IMR-90 (cell line): ENCODE results near the gene POMGNT1.
"Not testable (repeated sequence)": the region's sequence is repeated elsewhere in the genome, so short reads cannot be mapped to it uniquely, and the experiment has no call there.

Experiments used
- CTCF ChIP-seq: conservative IDR thresholded peaks from 2 replicates; pipeline ENCODE4 v1.5.1; 2012; ENCODE audit warnings: mild to moderate bottlenecking, low read depth, low read length, improper control_type of control experiment
- ELK1 ChIP-seq: fragments of 150-350 bp; IDR thresholded peaks from 2 replicates; pipeline ENCODE4 v1.6.1; 2016; ENCODE audit warnings: low read depth, mild to moderate bottlenecking, low read length, moderate library complexity, borderline replicate concordance
- MAFK ChIP-seq: IDR thresholded peaks from 2 replicates; pipeline ENCODE4 v1.6.1; 2012; ENCODE audit warnings: low read depth, low read length, improper control_type of control experiment
- MXI1 ChIP-seq: IDR thresholded peaks from 2 replicates; pipeline ENCODE4 v1.6.1; 2012; ENCODE audit warnings: low read depth, mild to moderate bottlenecking, low read length, moderate library complexity, borderline replicate concordance
- RAD21 ChIP-seq: IDR thresholded peaks from 2 replicates; pipeline ENCODE4 v1.6.1; 2012; ENCODE audit warnings: low read length, improper control_type of control experiment

DNA sequence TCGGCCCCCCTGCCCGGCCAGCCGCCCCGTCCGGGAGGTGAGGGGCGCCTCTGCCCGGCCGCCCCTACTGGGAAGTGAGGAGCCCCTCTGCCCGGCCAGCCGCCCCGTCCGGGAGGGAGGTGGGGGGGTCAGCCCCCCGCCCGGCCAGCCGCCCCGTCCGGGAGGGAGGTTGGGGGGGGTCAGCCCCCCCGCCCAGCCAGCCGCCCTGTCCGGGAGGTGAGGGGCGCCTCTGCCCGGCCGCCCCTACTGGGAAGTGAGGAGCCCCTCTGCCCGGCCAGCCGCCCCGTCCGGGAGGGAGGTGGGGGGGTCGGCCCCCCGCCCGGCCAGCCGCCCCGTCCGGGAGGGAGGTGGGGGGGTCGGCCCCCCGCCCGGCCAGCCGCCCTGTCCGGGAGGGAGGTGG, 43.5 kb upstream of the POMGNT1 start:
- not testable (repeated sequence) for TF ChIP-seq CTCF, MAFK, MXI1, ELK1, RAD21
